Measurements from ENCODE around the gene UBL3. TPM values are rescaled to one million over a fixed set of nuclear protein-coding genes. Genes with fewer than 3 reads are reported as not detected.

Gene UBL3
- polyA plus RNA-seq, 1 donor (not counting 4 experiments of a cell fraction or from before 2014, with no cell fraction given) = 10.5 TPM

- Histone ChIP-seq H3K36me3 (ENCODE audit: control insufficient read depth in 2 of 2, extremely low read depth in 1 of 2, insufficient read depth in 2 of 2, low read length in 2 of 2) (no peaks in the 10 kb centered on the region), H3K4me1 (ENCODE audit: control insufficient read depth, extremely low read depth, insufficient read depth, low read length) (peaks cover 13% of the 10 kb centered on the region), H3K9ac (ENCODE audit: control insufficient read depth, extremely low read depth, insufficient read depth, low read length) (no peak overlapping the region), H4K20me1 (ENCODE audit: control insufficient read depth, extremely low read depth, insufficient read depth, low read length) (no peaks in the 10 kb centered on the region), H3K4me3 (ENCODE audit: control insufficient read depth in 2 of 3, extremely low read depth in 1 of 3, insufficient read depth in 2 of 3, low read depth in 1 of 3, low read length in 3 of 3) (no peak overlapping the region), H3K9me1 (ENCODE audit: control insufficient read depth, extremely low read depth, insufficient read depth, low read length) (no peaks in the 10 kb centered on the region), H3K9me3 (ENCODE audit: control insufficient read depth, low read depth, low read length) (no peaks in the 10 kb centered on the region), H2AFZ (ENCODE audit: control insufficient read depth, low read length) (no peak overlapping the region), H3K27ac (ENCODE audit: control insufficient read depth, insufficient read depth, low read length) (no peak overlapping the region), H3K79me2 (ENCODE audit: control insufficient read depth, insufficient read depth, low read length) (no peaks in the 10 kb centered on the region), H3K27me3 (ENCODE audit: control insufficient read depth, extremely low read depth, insufficient read depth, low read length) (no peaks in the 10 kb centered on the region), H3K4me2 (ENCODE audit: control insufficient read depth, extremely low read depth, insufficient read depth, low read depth, low read length) (no peak overlapping the region)
- DNase-seq (ENCODE audit: low read depth, low spot score) (no peak), FAIRE-seq (no peak)
- dilution Hi-C loops (cut with MboI; ENCODE audit: extremely low pct_ligation_motif_present, low sequenced_read_pairs) = no loop called here
- TF ChIP-seq EZH2 (IDR thresholded peaks at IDR 0.05; ENCODE audit: low read length) = no peak
- no peak for TF ChIP-seq CTCF (optimal IDR thresholded peaks at IDR 0.05 in 1 of 3, IDR thresholded peaks at IDR 0.05 in 1 of 3, conservative IDR thresholded peaks at IDR 0.05 in 1 of 3; ENCODE audit: extremely low read depth in 1 of 3, insufficient read depth in 2 of 3, low read length in 3 of 3)
Observed at GRCh38 chr13:29760544-29760943, 89.9 kb downstream of the UBL3 start.

- H3K79me2 ChIP-seq (ENCODE audit: control insufficient read depth, insufficient read depth, low read length) = no peaks in the 10 kb centered on the region
- DNase-seq (ENCODE audit: low read depth, low spot score) (no peak), FAIRE-seq (no peak)
- TF ChIP-seq CTCF (optimal IDR thresholded peaks at IDR 0.05 in 1 of 3, IDR thresholded peaks at IDR 0.05 in 1 of 3, conservative IDR thresholded peaks at IDR 0.05 in 1 of 3; ENCODE audit: extremely low read depth in 1 of 3, insufficient read depth in 2 of 3, low read length in 3 of 3) = no peak
- TF ChIP-seq EZH2 (IDR thresholded peaks at IDR 0.05; ENCODE audit: low read length) = no peak
- H3K9ac ChIP-seq (ENCODE audit: control insufficient read depth, extremely low read depth, insufficient read depth, low read length) = no peak overlapping the region
- H4K20me1 ChIP-seq (ENCODE audit: control insufficient read depth, extremely low read depth, insufficient read depth, low read length) = no peaks in the 10 kb centered on the region
- peaks cover 9% of the 10 kb centered on the region for H3K4me1 ChIP-seq (ENCODE audit: control insufficient read depth, extremely low read depth, insufficient read depth, low read length)
- H3K4me3 ChIP-seq (ENCODE audit: control insufficient read depth in 2 of 3, extremely low read depth in 1 of 3, insufficient read depth in 2 of 3, low read depth in 1 of 3, low read length in 3 of 3) = no peak overlapping the region
- no peak overlapping the region for H3K4me2 ChIP-seq (ENCODE audit: control insufficient read depth, extremely low read depth, insufficient read depth, low read depth, low read length)
- dilution Hi-C loops (cut with MboI; ENCODE audit: extremely low pct_ligation_motif_present, low sequenced_read_pairs) = no loop called here
- H3K9me1 ChIP-seq (ENCODE audit: control insufficient read depth, extremely low read depth, insufficient read depth, low read length) = no peaks in the 10 kb centered on the region
- no peak overlapping the region for H2AFZ ChIP-seq (ENCODE audit: control insufficient read depth, low read length)
- no peak overlapping the region for H3K27ac ChIP-seq (ENCODE audit: control insufficient read depth, insufficient read depth, low read length)
- H3K27me3 ChIP-seq (ENCODE audit: control insufficient read depth, extremely low read depth, insufficient read depth, low read length) = no peaks in the 10 kb centered on the region
- no peaks in the 10 kb centered on the region for H3K9me3 ChIP-seq (ENCODE audit: control insufficient read depth, low read depth, low read length)
- no peaks in the 10 kb centered on the region for H3K36me3 ChIP-seq (ENCODE audit: control insufficient read depth in 2 of 2, extremely low read depth in 1 of 2, insufficient read depth in 2 of 2, low read length in 2 of 2)
Observed at GRCh38 chr13:29758531-29759114, 91.8 kb downstream of the UBL3 start.
